GM12878 (cell line): Measurements from ENCODE around the gene MAGEB17. TPM values are rescaled to one million over a fixed set of nuclear protein-coding genes. Genes with fewer than 3 reads are reported as not detected.

ENCODE experiments used
- ATAC-seq: fragments of 200-7000 bp; cut with Tn5 transposase; 3 replicates; pipeline ENCODE4 v1.9.1; 2020; ENCODE audit warnings: mild to moderate bottlenecking, moderate library complexity
- BruUV-seq: library from RNA; stranded (reverse); fragments of 400-500 nt; replicated peaks from 2 replicates; lab custom pipeline; 2021; lab: Mats Ljungman, UMichigan
- CTCF ChIA-PET: fragments of 300-600 bp; sonication (Branson Sonifier 250); formaldehyde crosslinking; extraction: SDS; loops from one replicate; lab custom pipeline; 2021; ENCODE audit warnings: inconsistent platforms; lab: Yijun Ruan, JAX
- POLR2A ChIA-PET: fragments of 350-600 bp; formaldehyde crosslinking; extraction: SDS; loops from one replicate; lab custom pipeline; 2021; ENCODE audit warnings: inconsistent platforms; lab: Charles Lee
- RAD21 ChIA-PET: fragments of 300-600 bp; sonication (Branson Sonifier 250); formaldehyde crosslinking; loops from one replicate; lab custom pipeline; 2023; ENCODE audit warnings: antibody characterized with exemption; ENCODE audit not compliant: unreplicated experiment; lab: Charles Lee
- SMC1A ChIA-PET: fragments of 300-600 bp; sonication (Branson Sonifier 250); formaldehyde crosslinking; loops from one replicate; lab custom pipeline; 2023; ENCODE audit not compliant: unreplicated experiment, uncharacterized antibody; lab: Charles Lee
- DNase-seq: peaks from one replicate; pipeline ENCODE4 v3.0.0-alpha.2; 2011; ENCODE audit warnings: low read depth, low spot score
- FAIRE-seq: peaks from 3 replicates; lab custom pipeline; 2011; peaks lifted over from hg19 to GRCh38; lab: Jason Lieb, UNC
- H2AFZ ChIP-seq: 2 replicates; pipeline ENCODE4 v1.6.0; 2011; ENCODE audit warnings: low read depth, low read length, control low read depth; ENCODE audit not compliant: control insufficient read depth
- H3K27ac ChIP-seq: 2 replicates; pipeline ENCODE4 v1.5.1; 2011; ENCODE audit warnings: control low read depth; ENCODE audit not compliant: control insufficient read depth, insufficient read depth
- H3K27me3 ChIP-seq, 2 experiments: replicated peaks in 1 of 2; 2 replicates each; pipeline versions ENCODE4 v1.6.0 to v1.6.1; 2011; ENCODE audit warnings: low read length in 1 of 2; ENCODE audit not compliant: control insufficient read depth in 2 of 2, insufficient read depth in 2 of 2
- H3K36me3 ChIP-seq, 2 experiments: 2 replicates each; pipeline ENCODE4 v1.5.1; 2011; ENCODE audit warnings: low read length in 1 of 2; ENCODE audit not compliant: control insufficient read depth in 2 of 2, insufficient read depth in 2 of 2
- H3K4me1 ChIP-seq: 2 replicates; pipeline ENCODE4 v1.6.1; 2011; ENCODE audit warnings: mild to moderate bottlenecking, low read length, moderate library complexity, mixed read lengths; ENCODE audit not compliant: control insufficient read depth, insufficient read depth
- H3K4me2 ChIP-seq: 2 replicates; pipeline ENCODE4 v1.6.0; 2011; ENCODE audit warnings: control low read depth; ENCODE audit not compliant: control insufficient read depth, insufficient read depth
- H3K4me3 ChIP-seq: fragments of 200-600 bp; sonication (generic); 2 replicates; pipeline ENCODE4 v1.5.1; 2016
- H3K79me2 ChIP-seq: 2 replicates; pipeline ENCODE4 v1.6.0; 2011; ENCODE audit warnings: low read length; ENCODE audit not compliant: control insufficient read depth, insufficient read depth
- H3K9ac ChIP-seq: 2 replicates; pipeline ENCODE4 v1.8.0; 2011; ENCODE audit warnings: low read length, control low read depth, mixed read lengths; ENCODE audit not compliant: control insufficient read depth, insufficient read depth
- H3K9me3 ChIP-seq: replicated peaks from 3 replicates; pipeline ENCODE4 v1.5.1; 2011; ENCODE audit warnings: mild to moderate bottlenecking, low read length; ENCODE audit not compliant: control insufficient read depth, insufficient read depth
- H4K20me1 ChIP-seq: 2 replicates; pipeline ENCODE4 v1.6.0; 2011; ENCODE audit not compliant: control insufficient read depth, insufficient read depth
- FOS ChIP-seq: IDR thresholded peaks from 3 replicates; pipeline ENCODE4 v1.6.1; 2011; ENCODE audit warnings: borderline replicate concordance; ENCODE audit not compliant: insufficient read length; ENCODE audit errors: extremely low read depth
- KAT2A ChIP-seq: conservative IDR thresholded peaks from 2 replicates; pipeline ENCODE4 v1.6.1; 2011; ENCODE audit warnings: low read depth, low read length; ENCODE audit not compliant: control insufficient read depth
- NFYB ChIP-seq: IDR thresholded peaks from 2 replicates; pipeline ENCODE4 v1.6.1; 2011; ENCODE audit warnings: low read depth, mild to moderate bottlenecking, low read length, improper control_type of control experiment, moderate library complexity; ENCODE audit not compliant: insufficient read depth
- NKRF ChIP-seq: fragments of 450-650 bp; conservative IDR thresholded peaks from 2 replicates; pipeline ENCODE4 v1.6.1; 2017; ENCODE audit warnings: mild to moderate bottlenecking, moderate library complexity
- POLR2AphosphoS2 ChIP-seq: IDR thresholded peaks from 2 replicates; pipeline ENCODE4 v1.6.1; 2011; ENCODE audit warnings: low read depth, mild to moderate bottlenecking, low read length, improper control_type of control experiment, moderate library complexity
- ZBTB33 ChIP-seq: fragments of 450-650 bp; IDR thresholded peaks from 2 replicates; pipeline ENCODE4 v1.6.1; 2017; ENCODE audit warnings: mild to moderate bottlenecking
- WGBS: methylation state at CpG from one replicate; pipeline ENCODE4 v1.1.6; 2016; ENCODE audit warnings: low lambda C conversion rate; ENCODE audit not compliant: insufficient replicate concordance, insufficient coverage; ENCODE audit errors: missing lambda C conversion rate; 5-methylcytosine and 5-hydroxymethylcytosine counted together
- in situ Hi-C: fragments of 300-500 bp; cut with MboI; formaldehyde crosslinking; loops from 9 replicates; pipeline ENCODE4 v1.14.3; 2018; ENCODE audit warnings: mixed read lengths
- intact Hi-C: fragments of 100-400 bp; cut with micrococcal nuclease; formaldehyde crosslinking; loops from one replicate; pipeline ENCODE4 v1.14.2; 2022; ENCODE audit not compliant: unreplicated experiment
- polyA plus RNA-seq, 11 experiments: library from polyadenylated mRNA; depleted of rRNA in 4 of 11; unstranded in 6 of 11; stranded (reverse) in 5 of 11; fragments of >200 nt; fragmentation: Nextera tagmentation in 4 of 11; fragmentation: Illumina TruSeq in 1 of 11; extraction: Ambion mirVana in 4 of 11; extraction: Trizol in 1 of 11; gene quantifications; 1 replicate in 1 of 11; 2 replicates in 10 of 11; pipeline versions ENCODE4 v1.2.1 to v1.2.3, GENCODE V29; 2011 to 2016; ENCODE audit warnings: inconsistent platforms in 2 of 11, missing spikeins in 2 of 11, low read depth in 1 of 11
- total RNA-seq, 4 experiments: library from RNA; depleted of rRNA in 3 of 4; stranded (reverse); fragments of >200 nt in 3 of 4; fragmentation: Illumina TruSeq in 1 of 4; extraction: Trizol in 1 of 4; gene quantifications; 2 replicates each; pipeline versions ENCODE4 v1.2.1 to v1.2.3, GENCODE V29; 2013 to 2021

The MAGEB17 gene
- total and polyA plus RNA-seq, 10 of the 15 experiments (the other 5 are each of a cell fraction or from before 2014, with no cell fraction given) = 0.05 to 0.21 TPM; not detected in 8

- intact Hi-C loops (loop anchor here (10.0 kb wide), 1 partner anchor 361 kb away; the partner anchor contains the start of gene AP1S2), in situ Hi-C loops (no loop called here)
- no peak for FAIRE-seq
- H3K79me2 ChIP-seq = no peaks in the 10 kb centered on the region
- no peak for DNase-seq
- ChIA-PET RAD21 (no interaction called here), SMC1A (no interaction called here), POLR2A (no interaction called here), CTCF (interaction anchor here (1.2 kb wide), 1 partner anchor 13 kb away, joined by 3 read pairs; no protein-coding TSS in a partner anchor)
- H4K20me1 ChIP-seq = no peaks in the 10 kb centered on the region
- TF ChIP-seq KAT2A = no peak
- TF ChIP-seq FOS = no peak
- TF ChIP-seq POLR2AphosphoS2 = no peak
- TF ChIP-seq NKRF = no peak
- no peak for TF ChIP-seq ZBTB33
- no peak for TF ChIP-seq NFYB
- no TSS peak for BruUV-seq
- no peaks in the 10 kb centered on the region for H3K27me3 ChIP-seq
- no peak overlapping the region for H2AFZ ChIP-seq
- no peak for ATAC-seq
- H3K36me3 ChIP-seq = no peaks in the 10 kb centered on the region
- H3K4me1 ChIP-seq = no peaks in the 10 kb centered on the region
- 58% methylated on average over 1 of the region's 1 CpG for WGBS
- no peak overlapping the region for H3K4me3 ChIP-seq
- H3K9ac ChIP-seq = no peak overlapping the region
- no peak overlapping the region for H3K4me2 ChIP-seq
- no peaks in the 10 kb centered on the region; the same call in 2 of the 3 replicates for H3K9me3 ChIP-seq
- no peak overlapping the region for H3K27ac ChIP-seq
These were observed 48.4 kb downstream of the MAGEB17 start for GRCh38 chrX:16215660-16216059.

Other genes starting within 250 kb of the MAGEB17 start
- gene GRPR, start 43.9 kb upstream of the MAGEB17 start, total RNA-seq (2014; rRNA removed) = 0.16 and 0.17 TPM in 2 replicates
- gene GRPR, start 43.9 kb upstream of the MAGEB17 start, total RNA-seq (2014; rRNA removed; fragmentation: Illumina TruSeq; extraction: Trizol) = 0.32 and 0.54 TPM in 2 replicates
- gene GRPR, start 43.9 kb upstream of the MAGEB17 start, total RNA-seq (2021) = 0.10 and 0.51 TPM in 2 replicates
- 2.8 and 3.7 TPM in 2 replicates for gene GRPR, start 43.9 kb upstream of the MAGEB17 start, polyA plus RNA-seq (2011; rRNA removed)
- 0.82 and 1.1 TPM in 2 replicates for gene GRPR, start 43.9 kb upstream of the MAGEB17 start, polyA plus RNA-seq (2014; fragmentation: Illumina TruSeq; extraction: Trizol)
- gene GRPR, start 43.9 kb upstream of the MAGEB17 start, polyA plus RNA-seq (2014; fragmentation: Nextera tagmentation; extraction: Ambion mirVana) = under 1 TPM in 1 of 2 experiments, not detected in 1; 0.21 TPM
- 0.48 and 0.55 TPM in 2 replicates for gene GRPR, start 43.9 kb upstream of the MAGEB17 start, polyA plus RNA-seq (2014; rRNA removed)
- gene GRPR, start 43.9 kb upstream of the MAGEB17 start, polyA plus RNA-seq (2016; fragmentation: Nextera tagmentation; extraction: Ambion mirVana) = under 1 TPM; 0.14 to 0.21 TPM